Central memory CD4-positive, alpha-beta T cell (primary cell): Measurements from ENCODE around the gene FAIM2.

Source experiments
- DNase-seq: peaks from one replicate; pipeline ENCODE4 v3.0.0; 2022
- total RNA-seq, 3 experiments: gene quantifications; one replicate each; lab custom pipeline; 2026; lab: John Stamatoyannopoulos, UW

Gene FAIM2
- total RNA-seq = 0 to 0.16 (median 0.04) reads per million in 3 experiments

DNA sequence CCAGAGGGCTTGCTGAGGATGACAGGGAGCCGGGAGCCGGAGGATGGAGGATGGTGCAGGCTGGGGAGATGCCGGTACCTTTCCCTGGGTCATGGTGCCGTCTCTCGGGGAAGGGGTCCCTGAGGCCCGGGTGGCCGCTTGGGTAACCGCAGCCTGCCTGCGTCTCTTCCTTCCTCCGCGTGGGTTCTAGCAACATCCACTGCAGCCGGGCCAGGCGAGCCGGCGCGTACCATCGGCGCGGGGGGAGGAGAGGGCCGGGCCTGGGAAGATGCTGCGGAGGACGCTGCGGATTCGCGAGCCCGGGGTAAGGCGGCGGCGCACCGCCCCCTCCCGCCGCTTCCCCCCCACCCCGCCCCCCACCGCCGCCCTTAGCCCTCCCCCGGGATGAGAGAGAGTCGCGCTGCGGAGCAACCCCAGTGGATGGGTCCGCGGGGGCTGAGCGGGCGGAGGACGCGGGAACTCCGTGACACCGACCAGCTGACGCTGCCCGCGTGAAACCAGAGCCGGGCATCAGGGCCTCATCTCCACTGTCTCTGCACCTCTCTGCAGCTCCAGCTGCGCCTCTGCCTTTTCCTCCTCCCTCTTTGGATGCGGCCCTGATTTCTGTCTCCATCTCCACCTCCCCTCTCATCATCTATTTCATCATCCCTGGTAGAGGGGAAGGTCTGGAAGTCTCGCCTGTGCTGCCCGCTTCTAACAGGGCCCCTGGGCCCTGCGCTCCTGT lies at the start of gene FAIM2:
Gene FAIM2 (minus strand): TSS at position 201 of the 724 bp plus-strand sequence. CDS start 108 bp downstream, at position 93.
- DNase-seq = peak; percentile 35

DNA sequence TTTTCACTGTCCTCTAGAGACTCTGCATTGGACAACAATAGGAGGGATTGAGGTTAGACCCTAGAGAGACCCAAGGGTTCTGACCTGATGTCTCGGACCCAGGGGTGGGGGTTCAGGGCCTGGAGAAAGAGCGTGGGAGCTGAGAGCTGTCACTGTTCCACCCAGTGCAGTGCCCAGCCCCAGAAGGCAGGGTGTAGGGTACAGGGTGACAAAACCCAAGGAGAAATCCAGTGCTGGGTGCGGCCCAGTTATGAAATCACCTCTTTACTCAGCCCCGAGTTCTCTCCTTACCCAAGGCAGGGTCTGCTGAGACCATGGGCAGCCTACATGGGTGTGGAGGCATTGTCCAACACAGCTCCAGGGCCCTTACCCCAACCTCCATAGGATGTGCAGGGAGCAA lies 49.5 kb upstream of the FAIM2 start:
- no peak for DNase-seq

DNA sequence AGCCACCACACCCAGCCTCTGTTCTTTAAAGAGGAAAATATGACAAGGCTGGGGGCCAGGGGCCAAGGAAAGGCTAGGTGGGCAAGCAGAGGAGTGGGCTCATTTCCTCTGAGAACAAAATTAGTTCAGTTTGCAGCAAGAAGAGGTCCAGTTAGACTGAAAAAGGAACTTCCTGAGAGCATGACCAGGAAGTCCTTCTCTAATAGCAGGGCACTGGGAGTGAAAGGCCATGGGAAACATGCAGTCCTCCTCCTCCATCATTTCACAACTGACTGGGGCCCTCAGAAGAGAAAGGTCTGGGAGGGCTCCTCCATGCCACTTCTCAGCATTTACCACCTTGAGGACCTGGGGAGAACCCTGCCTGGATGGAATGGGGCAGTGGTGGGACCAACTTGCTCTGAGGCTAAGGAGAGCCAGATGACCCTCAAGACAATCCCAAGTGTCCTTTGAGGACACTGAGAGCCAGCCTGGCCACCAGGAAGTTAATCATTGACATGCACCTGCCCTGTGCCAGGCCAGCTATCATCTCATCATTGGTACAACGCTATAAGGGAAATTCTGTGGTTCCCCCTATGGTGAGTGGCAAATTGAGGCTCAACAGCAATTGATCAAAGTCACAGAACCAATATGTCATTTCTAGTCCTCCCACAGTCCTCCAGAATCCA lies 48.8 kb upstream of the FAIM2 start:
- DNase-seq = no peak

DNA sequence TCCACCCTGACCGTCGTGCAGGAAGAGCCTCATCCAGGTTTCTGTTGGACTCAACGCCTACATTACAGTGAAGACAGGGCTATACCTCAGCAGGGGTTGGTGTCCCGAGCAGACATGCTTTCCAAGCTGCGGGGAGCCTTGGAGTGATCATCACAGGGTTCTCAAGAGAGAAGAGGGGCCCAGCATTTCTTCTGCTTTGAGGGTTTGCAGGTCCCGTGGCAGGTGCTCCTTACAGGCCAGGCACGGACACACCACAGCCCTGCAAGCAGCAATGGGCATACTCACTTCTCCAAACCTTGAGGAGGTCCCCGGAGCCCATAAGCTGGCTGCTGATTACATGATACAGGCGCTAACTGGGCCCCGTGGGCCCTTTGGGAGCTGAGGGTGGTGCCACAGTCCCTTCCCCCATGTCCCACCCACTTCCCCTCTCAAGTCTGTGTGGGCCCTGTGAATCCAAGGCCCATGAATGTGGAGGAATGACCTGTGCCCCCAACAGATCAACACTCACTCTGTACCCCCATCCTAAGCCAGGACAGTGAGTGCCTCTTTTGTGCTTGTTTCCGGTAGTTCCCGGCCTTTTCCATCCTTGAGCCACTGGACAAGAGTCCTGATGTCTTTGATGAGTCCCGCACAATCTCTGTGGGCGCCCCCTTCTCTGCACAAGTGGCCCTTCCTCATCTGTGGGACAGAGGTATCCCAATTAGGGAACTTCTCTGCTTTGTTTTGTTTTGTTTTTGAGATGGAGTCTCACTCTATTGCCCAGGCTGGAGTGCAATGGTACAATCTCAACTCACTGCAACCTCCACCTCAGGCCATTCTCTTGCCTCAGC lies 47.9 kb upstream of the FAIM2 start:
- DNase-seq = no peak

DNA sequence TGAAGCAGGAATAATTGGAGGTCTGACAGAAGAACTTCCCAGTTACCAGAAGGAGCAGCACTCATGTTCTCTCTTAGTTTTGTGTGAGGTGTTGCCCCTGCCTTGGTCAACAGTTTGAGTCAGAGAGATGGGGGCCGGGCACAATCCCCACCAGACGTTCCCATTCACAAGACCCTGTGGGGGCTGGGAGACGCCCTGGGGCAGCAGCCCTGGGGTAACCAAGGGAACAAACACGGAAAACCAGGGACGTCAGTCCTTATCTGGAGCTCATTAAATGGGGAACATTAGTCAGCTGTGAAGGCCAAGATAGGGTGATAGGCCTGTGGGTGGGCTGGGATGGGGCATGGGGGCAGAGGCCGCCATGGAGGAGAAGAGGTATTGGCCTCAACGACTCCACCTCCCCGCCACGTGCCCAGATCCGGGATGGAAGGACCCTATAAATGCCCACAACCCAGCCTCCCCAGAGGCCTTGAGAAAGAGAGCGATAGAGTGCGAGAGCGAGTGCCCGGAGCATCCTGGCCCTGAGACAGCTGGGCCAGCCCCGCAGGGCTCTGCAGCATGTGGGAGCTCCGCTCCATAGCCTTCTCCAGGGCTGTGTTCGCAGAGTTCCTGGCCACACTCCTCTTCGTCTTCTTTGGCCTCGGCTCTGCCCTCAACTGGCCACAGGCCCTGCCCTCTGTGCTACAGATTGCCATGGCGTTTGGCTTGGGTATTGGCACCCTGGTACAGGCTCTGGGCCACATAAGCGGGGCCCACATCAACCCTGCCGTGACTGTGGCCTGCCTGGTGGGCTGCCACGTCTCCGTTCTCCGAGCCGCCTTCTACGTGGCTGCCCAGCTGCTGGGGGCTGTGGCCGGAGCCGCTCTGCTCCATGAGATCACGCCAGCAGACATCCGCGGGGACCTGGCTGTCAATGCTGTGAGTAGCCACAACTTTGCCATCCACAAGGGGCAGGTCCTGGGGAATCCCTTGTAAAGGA lies 46.9 kb upstream of the FAIM2 start, which contains the start of gene AQP2:
Gene AQP2 (plus strand): TSS at position 465 of the 979 bp plus-strand sequence. CDS start 94 bp downstream, at position 559.
- no peak for DNase-seq

DNA sequence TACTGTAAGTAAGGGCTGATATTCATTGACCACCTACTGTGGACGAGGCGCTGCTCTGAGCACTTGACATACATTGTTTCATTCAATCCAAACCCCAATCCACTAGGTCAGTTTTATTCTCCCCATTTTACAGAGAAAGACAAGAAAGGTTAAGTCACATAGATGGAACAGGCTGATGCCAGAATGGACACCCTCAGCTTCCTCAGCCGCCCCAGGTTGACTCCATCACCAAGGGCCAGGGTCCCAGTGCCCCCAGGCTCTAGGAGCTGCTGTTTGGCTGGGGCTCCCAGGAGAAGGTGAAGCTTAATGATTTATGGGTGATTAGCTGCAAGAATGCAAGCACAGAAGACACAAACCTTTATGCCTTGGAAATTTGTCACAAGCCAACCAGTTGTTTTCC lies 46.2 kb upstream of the FAIM2 start:
- no peak for DNase-seq

GRCh38 chr12:49948866-49949845 lies 45.5 kb upstream of the FAIM2 start:
- DNase-seq = no peak

GRCh38 chr12:49947593-49948226 lies 44.0 kb upstream of the FAIM2 start:
- no peak for DNase-seq

DNA sequence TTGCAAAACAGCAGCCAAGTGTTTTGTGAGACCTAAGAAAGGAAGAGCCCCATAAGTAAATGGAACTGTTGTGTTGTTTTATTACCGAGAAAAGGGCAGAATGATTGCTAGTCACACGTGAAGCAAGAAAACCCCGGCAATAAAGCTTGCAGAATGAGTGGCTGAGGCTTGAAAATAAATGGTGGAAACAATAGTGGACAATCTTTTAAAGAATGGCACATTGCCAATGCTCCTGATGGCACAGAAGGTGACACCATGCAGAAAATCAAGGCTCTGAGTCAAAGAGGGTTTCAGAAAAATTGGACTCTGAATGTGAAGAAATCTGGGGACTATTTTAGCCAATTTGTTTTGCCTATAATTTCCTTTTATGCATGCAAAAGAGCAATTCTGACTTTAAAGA lies 42.8 kb upstream of the FAIM2 start:
- DNase-seq = no peak

- DNase-seq = no peak
Observed at GRCh38 chr12:49946086-49946485, 42.4 kb upstream of the FAIM2 start.

DNA sequence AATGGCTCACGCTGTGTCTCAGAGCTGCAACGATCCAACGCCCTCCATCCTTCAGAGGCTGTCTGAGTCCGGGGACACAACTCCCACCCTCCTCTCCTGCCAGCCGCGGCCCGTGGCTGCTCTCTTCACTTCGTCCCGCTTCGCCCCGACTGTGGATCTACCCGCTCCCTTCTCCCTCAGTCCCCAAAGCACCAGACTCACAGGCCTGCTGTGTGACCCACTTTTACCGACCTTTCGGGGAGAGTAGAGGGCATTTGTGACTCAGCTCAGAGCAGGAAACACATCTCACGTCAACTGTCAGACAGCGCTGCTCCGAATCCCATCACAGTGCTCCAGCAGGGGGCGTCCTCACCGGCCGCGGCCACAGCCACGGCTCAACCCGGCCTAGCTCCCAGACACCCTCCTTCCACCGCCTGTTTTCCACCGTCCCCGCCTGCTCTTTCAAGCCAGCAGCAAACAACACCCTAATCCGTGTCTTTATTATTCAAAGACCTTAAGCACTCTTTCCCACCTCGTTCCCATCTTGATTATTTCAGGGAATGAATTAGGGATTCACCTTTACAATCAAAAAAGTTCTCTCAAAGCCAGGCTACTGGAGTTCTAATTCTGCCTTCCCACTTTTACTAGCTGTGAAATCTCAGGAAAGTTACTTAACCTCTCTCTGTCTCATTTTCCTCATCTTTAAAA lies 41.8 kb upstream of the FAIM2 start:
- DNase-seq = peak; percentile 63

DNA sequence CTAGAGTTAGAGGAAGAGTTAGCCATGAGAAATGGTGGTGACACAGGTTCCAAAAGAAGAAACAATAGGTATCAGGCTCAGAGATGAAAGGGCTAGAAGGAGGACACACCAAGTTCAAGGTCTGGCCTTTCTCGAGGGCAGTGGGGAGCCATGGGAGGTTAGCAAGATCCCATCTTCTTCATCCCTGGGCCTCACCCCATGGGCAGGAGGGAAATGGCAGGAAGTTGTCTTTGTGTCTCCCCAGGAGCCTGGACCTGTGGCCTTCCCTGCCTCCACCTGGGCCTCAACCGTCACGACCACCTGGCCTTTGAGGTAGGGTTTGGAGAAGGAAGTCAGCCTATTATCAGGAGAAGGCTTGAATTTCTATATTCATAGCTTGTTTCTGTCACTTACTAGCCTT lies 41.0 kb upstream of the FAIM2 start:
- no peak for DNase-seq

DNA sequence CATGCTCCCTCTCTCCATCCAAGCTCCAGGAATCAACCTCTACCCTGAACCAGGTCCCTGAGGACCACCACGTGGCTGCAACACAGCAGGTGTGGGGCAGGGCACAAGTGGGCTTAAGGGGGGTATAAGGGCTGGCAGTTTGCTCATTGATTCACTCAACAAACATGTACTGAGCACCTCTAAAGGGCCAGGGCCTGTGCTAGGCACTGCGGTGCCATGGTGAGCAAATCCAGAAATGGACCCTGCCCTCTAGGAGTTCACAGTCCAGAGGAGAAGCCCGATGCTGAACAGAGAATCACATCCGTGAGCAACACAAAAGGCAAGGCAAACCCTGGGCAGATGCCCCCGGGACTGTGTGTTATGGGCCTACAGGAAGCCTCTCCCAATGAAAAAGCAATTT lies 40.3 kb upstream of the FAIM2 start:
- no peak for DNase-seq

GRCh38 chr12:49943625-49943960 lies 39.9 kb upstream of the FAIM2 start:
- no peak for DNase-seq

- DNase-seq = peak; percentile 14
Observed at GRCh38 chr12:49942921-49943624, 39.4 kb upstream of the FAIM2 start.

- DNase-seq = no peak
Observed at GRCh38 chr12:49942512-49942893, 38.8 kb upstream of the FAIM2 start.

DNA sequence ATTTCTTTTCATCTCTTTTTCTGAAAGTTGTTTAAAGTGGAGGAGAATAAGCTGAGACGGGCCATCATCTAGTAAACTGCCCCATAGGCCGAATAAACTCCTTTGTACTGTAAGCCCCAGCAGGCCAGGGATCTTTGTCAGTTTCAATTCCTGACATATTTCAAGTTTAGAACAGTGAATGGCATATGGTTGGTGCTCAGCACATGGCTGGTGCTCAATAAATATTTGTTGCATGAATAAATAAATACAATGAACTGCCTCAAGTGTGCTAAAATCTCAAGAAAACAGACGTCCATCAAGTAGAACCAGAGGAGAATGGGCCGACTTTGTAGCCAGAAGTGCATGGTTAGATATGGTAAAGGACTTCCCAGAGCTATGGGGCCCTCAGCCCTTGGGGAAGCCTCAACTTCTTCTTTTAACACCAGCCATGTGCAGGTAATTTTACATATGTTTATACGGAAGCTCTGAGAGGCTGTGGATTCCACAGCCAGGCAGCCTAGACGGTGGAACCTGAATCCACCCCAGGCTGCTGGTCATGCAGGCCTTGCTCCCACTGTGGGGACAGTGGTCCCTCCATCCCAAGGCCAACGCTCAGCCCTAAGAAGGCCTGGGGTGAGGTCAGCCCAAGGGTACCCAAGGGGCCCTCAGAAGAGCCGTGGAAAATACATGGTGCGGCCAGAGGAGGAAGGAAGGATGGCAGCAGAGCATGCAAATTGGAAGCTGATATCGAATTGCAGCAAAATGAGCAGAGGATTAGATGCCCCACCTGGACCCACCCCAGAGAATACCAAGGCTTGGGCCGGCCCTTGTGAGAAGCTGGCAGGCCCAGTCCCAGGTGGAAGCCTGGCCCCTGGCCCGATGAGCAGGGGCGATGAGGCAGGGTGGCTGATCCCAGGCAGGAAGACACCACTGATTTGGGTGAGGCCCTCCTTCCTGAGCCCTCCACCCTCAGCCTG lies 38.1 kb upstream of the FAIM2 start:
- no peak for DNase-seq

DNA sequence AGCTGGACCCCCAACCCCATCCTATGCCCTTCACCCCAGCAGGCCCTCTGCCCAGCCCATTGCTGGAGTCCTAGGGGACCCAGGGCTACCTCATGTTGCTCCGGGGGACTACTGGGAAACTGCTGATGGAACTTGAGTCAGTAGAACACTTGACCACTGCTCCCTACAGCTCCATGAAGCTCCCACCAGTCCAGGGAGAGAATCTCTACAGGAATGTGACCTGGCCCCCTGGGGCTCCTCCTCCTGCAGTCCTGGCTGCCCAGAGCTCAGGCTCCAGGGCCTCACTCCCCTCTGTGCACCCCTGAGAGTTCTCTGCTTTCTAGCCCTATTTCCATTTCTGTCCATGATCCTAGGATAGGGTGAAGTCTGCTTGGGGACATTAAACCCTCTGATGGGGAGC lies 36.0 kb upstream of the FAIM2 start:
- no peak for DNase-seq
